Mesenchymal stem cell (in vitro differentiated cells and primary cell): ENCODE measurements around the gene FGR.

Experiments used
- DNase-seq: peaks from one replicate; pipeline ENCODE4 v3.0.0-alpha.2; 2013
- H2AFZ ChIP-seq: one replicate; pipeline ENCODE4 v1.6.1; 2013; ENCODE audit warnings: low read depth, mild to moderate bottlenecking, control low read depth, inconsistent platforms, low read length, moderate library complexity
- H2AK5ac ChIP-seq: 2 replicates; pipeline ENCODE4 v1.6.1; 2013; ENCODE audit warnings: low read length, moderate library complexity, mild to moderate bottlenecking, inconsistent platforms; ENCODE audit not compliant: severe bottlenecking
- H2BK120ac ChIP-seq: one replicate; pipeline ENCODE4 v1.6.1; 2013; ENCODE audit warnings: low read depth, mild to moderate bottlenecking, inconsistent platforms, low read length, moderate library complexity
- H2BK12ac ChIP-seq, 2 experiments: one replicate each; pipeline ENCODE4 v1.6.1; 2013; ENCODE audit warnings: inconsistent platforms in 2 of 2, low read length in 2 of 2, mild to moderate bottlenecking in 2 of 2, moderate library complexity in 2 of 2, control low read depth in 1 of 2
- H2BK15ac ChIP-seq: one replicate; pipeline ENCODE4 v1.6.1; 2013; ENCODE audit warnings: mild to moderate bottlenecking, low read depth, inconsistent platforms; ENCODE audit not compliant: poor library complexity, severe bottlenecking
- H2BK5ac ChIP-seq: 2 replicates; pipeline ENCODE4 v1.6.1; 2013; ENCODE audit warnings: low read depth, mild to moderate bottlenecking, low read length, control low read depth, inconsistent platforms; ENCODE audit not compliant: poor library complexity, severe bottlenecking
- H3K14ac ChIP-seq, 2 experiments: one replicate each; pipeline ENCODE4 v1.6.1; 2013; ENCODE audit warnings: inconsistent platforms in 2 of 2, low read length in 2 of 2, control low read depth in 1 of 2, mild to moderate bottlenecking in 1 of 2, moderate library complexity in 1 of 2
- H3K18ac ChIP-seq, 2 experiments: one replicate each; pipeline ENCODE4 v1.6.1; 2013; ENCODE audit warnings: inconsistent platforms in 2 of 2, low read length in 2 of 2, control low read depth in 1 of 2, low read depth in 1 of 2, mild to moderate bottlenecking in 1 of 2
- H3K23ac ChIP-seq, 2 experiments: one replicate each; pipeline ENCODE4 v1.6.1; 2013; ENCODE audit warnings: inconsistent platforms in 2 of 2, low read length in 2 of 2, mild to moderate bottlenecking in 2 of 2, moderate library complexity in 2 of 2, control low read depth in 1 of 2
- H3K27ac ChIP-seq: 2 replicates; pipeline ENCODE4 v1.5.1; 2013; ENCODE audit warnings: mild to moderate bottlenecking, moderate library complexity, low read length, control low read depth, inconsistent platforms; ENCODE audit not compliant: poor library complexity, severe bottlenecking
- H3K27me3 ChIP-seq, 2 experiments: 2 replicates each; pipeline versions ENCODE4 v1.6.1 to v1.7.0; 2013; ENCODE audit warnings: low read length in 2 of 2, mild to moderate bottlenecking in 2 of 2, moderate library complexity in 2 of 2, control low read depth in 1 of 2, inconsistent platforms in 1 of 2; ENCODE audit not compliant: control insufficient read depth in 1 of 2, insufficient read depth in 1 of 2
- H3K36me3 ChIP-seq, 2 experiments: 2 replicates each; pipeline versions ENCODE4 v1.6.1 to v1.7.0; 2013; ENCODE audit warnings: low read length in 2 of 2, control low read depth in 1 of 2, inconsistent platforms in 1 of 2, low read depth in 1 of 2, mild to moderate bottlenecking in 1 of 2; ENCODE audit not compliant: insufficient read depth in 2 of 2, control insufficient read depth in 1 of 2
- H3K4ac ChIP-seq, 2 experiments: one replicate each; pipeline ENCODE4 v1.6.1; 2013; ENCODE audit warnings: inconsistent platforms in 2 of 2, low read length in 2 of 2, mild to moderate bottlenecking in 2 of 2, moderate library complexity in 2 of 2, control low read depth in 1 of 2, low read depth in 1 of 2
- H3K4me1 ChIP-seq: 2 replicates; pipeline ENCODE4 v1.6.1; 2013; ENCODE audit warnings: low read depth, low read length, control low read depth; ENCODE audit not compliant: control insufficient read depth, insufficient read depth
- H3K4me2 ChIP-seq: 2 replicates; pipeline ENCODE4 v1.6.1; 2013; ENCODE audit warnings: low read length, mild to moderate bottlenecking, inconsistent platforms; ENCODE audit not compliant: poor library complexity, severe bottlenecking
- H3K4me3 ChIP-seq, 2 experiments: 2 replicates each; pipeline versions ENCODE4 v1.5.1 to v1.7.0; 2013; ENCODE audit warnings: low read length in 2 of 2, mild to moderate bottlenecking in 2 of 2, control low read depth in 1 of 2, low read depth in 1 of 2; ENCODE audit not compliant: insufficient read depth in 1 of 2
- H3K79me1 ChIP-seq: replicated peaks from 2 replicates; pipeline ENCODE4 v1.6.1; 2013; ENCODE audit warnings: mild to moderate bottlenecking, control low read depth, low read length, inconsistent platforms; ENCODE audit not compliant: poor library complexity, severe bottlenecking
- H3K9ac ChIP-seq: 2 replicates; pipeline ENCODE4 v1.7.0; 2013; ENCODE audit warnings: mild to moderate bottlenecking, low read length, moderate library complexity
- H3K9me3 ChIP-seq: 2 replicates; pipeline ENCODE4 v1.7.0; 2013; ENCODE audit warnings: mild to moderate bottlenecking, low read length; ENCODE audit not compliant: control insufficient read depth
- H4K8ac ChIP-seq: one replicate; pipeline ENCODE4 v1.6.1; 2013; ENCODE audit warnings: inconsistent platforms, mild to moderate bottlenecking, low read length, moderate library complexity
- H4K91ac ChIP-seq: one replicate; pipeline ENCODE4 v1.6.1; 2013; ENCODE audit warnings: mild to moderate bottlenecking, low read length, inconsistent platforms
- WGBS: methylation state at CpG from one replicate; pipeline ENCODE4 v1.1.7; 2013; ENCODE audit warnings: mixed read lengths; 5-methylcytosine and 5-hydroxymethylcytosine counted together

Gene FGR

GRCh38 chr1:27566462-27567145 lies 68.4 kb downstream of the FGR start:
- 61% methylated on average over 13 of the region's 13 CpGs for WGBS
- peak overlapping the region; percentile 42 for H3K9ac ChIP-seq
- peak overlapping the region; percentile 44 for H4K91ac ChIP-seq
- no peak overlapping the region for H2AK5ac ChIP-seq
- H3K18ac ChIP-seq: peak overlapping the region; percentile 23 to 43
- H2BK12ac ChIP-seq: peak overlapping the region in 1 of 2 experiments; percentile 57
- no peak overlapping the region for H2BK15ac ChIP-seq
- H4K8ac ChIP-seq: peak overlapping the region; percentile 20
- no peak overlapping the region for H3K4me3 ChIP-seq
- peak overlapping the region in 1 of 2 experiments; percentile 15 for H3K14ac ChIP-seq
- no peak for DNase-seq
- peaks cover 33% of the 10 kb centered on the region for H3K79me1 ChIP-seq
- H2AFZ ChIP-seq: no peak overlapping the region
- H3K4me1 ChIP-seq: peaks cover 83% of the 10 kb centered on the region
- no peak overlapping the region for H3K4me2 ChIP-seq
- no peak overlapping the region for H2BK5ac ChIP-seq
- H3K27me3 ChIP-seq: no peaks in the 10 kb centered on the region
- no peak overlapping the region for H2BK120ac ChIP-seq
- peak overlapping the region in 1 of 2 experiments; percentile 32 for H3K4ac ChIP-seq
- no peaks in the 10 kb centered on the region for H3K9me3 ChIP-seq
- H3K36me3 ChIP-seq: peaks cover 0 to 22% of the 10 kb centered on the region in 2 experiments
- peak overlapping the region; percentile 17 for H3K27ac ChIP-seq
- no peak overlapping the region for H3K23ac ChIP-seq

GRCh38 chr1:27564710-27565649 lies 70.0 kb downstream of the FGR start:
- Histone ChIP-seq H3K4me3 (no peak overlapping the region), H2BK120ac (no peak overlapping the region), H3K4me2 (no peak overlapping the region), H2BK15ac (no peak overlapping the region), H2AFZ (no peak overlapping the region), H3K79me1 (peaks cover 38% of the 10 kb centered on the region), H4K8ac (peak overlapping the region; percentile 42), H3K9ac (peak overlapping the region; percentile 44), H2BK5ac (no peak overlapping the region), H2AK5ac (no peak overlapping the region), H3K23ac (no peak overlapping the region), H3K4me1 (peaks cover 82% of the 10 kb centered on the region), H3K18ac (peak overlapping the region; percentile 17 to 75), H3K9me3 (no peaks in the 10 kb centered on the region), H3K4ac (peak overlapping the region in 1 of 2 experiments; percentile 37), H4K91ac (peak overlapping the region; percentile 81), H3K14ac (peak overlapping the region in 1 of 2 experiments; percentile 63), H3K27me3 (no peaks in the 10 kb centered on the region), H3K27ac (no peak overlapping the region), H2BK12ac (peak overlapping the region in 1 of 2 experiments; percentile 51), H3K36me3 (peaks cover 0 to 34% of the 10 kb centered on the region in 2 experiments)
- no peak for DNase-seq
- WGBS: 92% methylated on average over 26 of the region's 26 CpGs

GRCh38 chr1:27563591-27564471 lies 71.2 kb downstream of the FGR start:
- DNase-seq: peak; percentile 75
- H3K9ac ChIP-seq: peak overlapping the region; percentile 44
- H2BK12ac ChIP-seq: peak overlapping the region; percentile 29 to 98
- H3K18ac ChIP-seq: peak overlapping the region; percentile 70 to 85
- no peak overlapping the region for H3K27ac ChIP-seq
- H3K4me2 ChIP-seq: no peak overlapping the region
- H3K4ac ChIP-seq: peak overlapping the region; percentile 37 to 86
- H3K4me3 ChIP-seq: peak overlapping the region in 1 of 2 experiments; percentile 23
- peaks cover 39% of the 10 kb centered on the region for H3K79me1 ChIP-seq
- peak overlapping the region; percentile 0 for H4K91ac ChIP-seq
- H2BK120ac ChIP-seq: peak overlapping the region; percentile 2
- peak overlapping the region in 1 of 2 experiments; percentile 37 for H3K23ac ChIP-seq
- H3K27me3 ChIP-seq: no peaks in the 10 kb centered on the region
- peaks cover 75% of the 10 kb centered on the region for H3K4me1 ChIP-seq
- H3K36me3 ChIP-seq: peaks cover 0 to 36% of the 10 kb centered on the region in 2 experiments
- H2BK15ac ChIP-seq: peak overlapping the region; percentile 52
- no peak overlapping the region for H2AFZ ChIP-seq
- H2BK5ac ChIP-seq: no peak overlapping the region
- H4K8ac ChIP-seq: no peak overlapping the region
- WGBS: 59% methylated on average over 6 of the region's 10 CpGs
- no peaks in the 10 kb centered on the region for H3K9me3 ChIP-seq
- H2AK5ac ChIP-seq: no peak overlapping the region
- peak overlapping the region in 1 of 2 experiments; percentile 87 for H3K14ac ChIP-seq
